Measurements from ENCODE around the gene SYT17.

DNA sequence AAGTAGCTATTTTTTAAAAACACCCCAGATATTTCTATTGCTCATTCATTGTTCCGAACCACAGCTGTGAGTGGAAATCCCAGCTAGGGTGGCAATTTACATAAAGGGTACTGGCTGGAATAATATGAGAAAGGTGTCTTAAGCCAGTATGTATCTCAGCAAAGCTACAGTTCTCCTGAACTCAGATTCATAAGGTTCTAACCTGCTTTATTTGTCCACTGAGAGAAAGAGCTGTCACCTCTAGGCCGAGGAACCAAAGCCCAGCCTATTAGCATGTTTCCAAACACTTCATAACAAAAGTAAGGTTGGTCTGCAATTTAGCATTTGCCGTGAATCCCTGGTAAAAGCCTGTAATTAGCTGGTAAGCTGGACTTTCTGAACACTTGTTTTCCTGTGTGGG is 60.5 kb downstream of the SYT17 start:
- TF ChIP-seq, protein P1, sequence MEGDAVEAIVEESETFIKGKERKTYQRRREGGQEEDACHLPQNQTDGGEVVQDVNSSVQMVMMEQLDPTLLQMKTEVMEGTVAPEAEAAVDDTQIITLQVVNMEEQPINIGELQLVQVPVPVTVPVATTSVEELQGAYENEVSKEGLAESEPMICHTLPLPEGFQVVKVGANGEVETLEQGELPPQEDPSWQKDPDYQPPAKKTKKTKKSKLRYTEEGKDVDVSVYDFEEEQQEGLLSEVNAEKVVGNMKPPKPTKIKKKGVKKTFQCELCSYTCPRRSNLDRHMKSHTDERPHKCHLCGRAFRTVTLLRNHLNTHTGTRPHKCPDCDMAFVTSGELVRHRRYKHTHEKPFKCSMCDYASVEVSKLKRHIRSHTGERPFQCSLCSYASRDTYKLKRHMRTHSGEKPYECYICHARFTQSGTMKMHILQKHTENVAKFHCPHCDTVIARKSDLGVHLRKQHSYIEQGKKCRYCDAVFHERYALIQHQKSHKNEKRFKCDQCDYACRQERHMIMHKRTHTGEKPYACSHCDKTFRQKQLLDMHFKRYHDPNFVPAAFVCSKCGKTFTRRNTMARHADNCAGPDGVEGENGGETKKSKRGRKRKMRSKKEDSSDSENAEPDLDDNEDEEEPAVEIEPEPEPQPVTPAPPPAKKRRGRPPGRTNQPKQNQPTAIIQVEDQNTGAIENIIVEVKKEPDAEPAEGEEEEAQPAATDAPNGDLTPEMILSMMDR (IDR thresholded peaks at IDR 0.05; ENCODE audit: low read length), result no peak
- TF ChIP-seq EZH2 (IDR thresholded peaks at IDR 0.05; ENCODE audit: borderline replicate concordance, low read length), result no peak

All from OCI-LY1 (cell line).